Natural killer cell (primary cell): ENCODE results near the gene L1TD1. TPM values are rescaled to one million over a fixed set of nuclear protein-coding genes. Genes with fewer than 3 reads are reported as not detected.
"Not testable (repeated sequence)": the region's sequence is repeated elsewhere in the genome, so short reads cannot be mapped to it uniquely, and the experiment has no call there.

Experiments
- ATAC-seq, 3 donors: fragments of 150-1000 bp in 2 of 3; fragments of 200-7000 bp in 1 of 3; cut with Tn5 transposase; 1 replicate in 1 of 3; 2 replicates in 2 of 3; pipeline ENCODE4 v1.10.0; 2021; ENCODE audit warnings: mild to moderate bottlenecking in 2 of 3, moderate library complexity in 2 of 3
- DNase-seq, 2 donors: peaks; one replicate each; pipeline versions ENCODE4 v3.0.0 to v3.0.0-alpha.2; 2013 to 2021; ENCODE audit warnings: mixed read lengths in 1 of 2
- H3K27ac ChIP-seq: one replicate; pipeline ENCODE4 v1.5.1; 2013; ENCODE audit warnings: mild to moderate bottlenecking, low read length
- H3K27me3 ChIP-seq: one replicate; pipeline ENCODE4 v1.6.1; 2013; ENCODE audit warnings: low read length; ENCODE audit not compliant: control insufficient read depth, insufficient read depth
- H3K36me3 ChIP-seq: one replicate; pipeline ENCODE4 v1.6.1; 2013; ENCODE audit warnings: low read length; ENCODE audit not compliant: control insufficient read depth, insufficient read depth
- H3K4me1 ChIP-seq: one replicate; pipeline ENCODE4 v1.6.1; 2013; ENCODE audit warnings: low read length; ENCODE audit not compliant: control insufficient read depth, insufficient read depth
- H3K4me3 ChIP-seq: one replicate; pipeline ENCODE4 v1.5.1; 2013; ENCODE audit warnings: low read length
- H3K9me3 ChIP-seq: one replicate; pipeline ENCODE4 v1.6.1; 2013; ENCODE audit warnings: low read length; ENCODE audit not compliant: control insufficient read depth, insufficient read depth
- H3K27ac Mint-ChIP-seq, 2 donors: one replicate each; pipeline ENCODE4 v1.8.0; 2022; ENCODE audit warnings: mild to moderate bottlenecking in 2 of 2, mixed read lengths in 2 of 2, moderate library complexity in 1 of 2
- H3K27me3 Mint-ChIP-seq, 2 donors: one replicate each; pipeline ENCODE4 v1.8.0; 2022; ENCODE audit warnings: low read depth in 2 of 2, mixed read lengths in 2 of 2
- H3K36me3 Mint-ChIP-seq: one replicate; pipeline ENCODE4 v1.8.0; 2022; ENCODE audit warnings: mixed read lengths
- H3K4me1 Mint-ChIP-seq, 2 donors: one replicate each; pipeline ENCODE4 v1.8.0; 2022; ENCODE audit warnings: mixed read lengths in 2 of 2
- H3K4me3 Mint-ChIP-seq: one replicate; pipeline ENCODE4 v1.8.0; 2022; ENCODE audit warnings: mild to moderate bottlenecking, moderate library complexity, mixed read lengths
- H3K9me3 Mint-ChIP-seq, 2 donors: one replicate each; pipeline ENCODE4 v1.8.0; 2022; ENCODE audit warnings: mixed read lengths in 2 of 2
- WGBS: methylation state at CpG from one replicate; pipeline ENCODE4 v1.1.7; 2013; ENCODE audit warnings: missing lambda C conversion rate; ENCODE audit not compliant: insufficient coverage; 5-methylcytosine and 5-hydroxymethylcytosine counted together
- intact Hi-C: fragments of 100-400 bp; cut with micrococcal nuclease; formaldehyde crosslinking; loops from one replicate; pipeline ENCODE4 v1.14.2; 2022
- total RNA-seq, 4 donors: library from RNA; stranded (reverse); fragments of 120-200 nt in 1 of 4; gene quantifications; one replicate each; pipeline versions ENCODE4 v1.2.3 to v1.2.4, GENCODE V29; 2013 to 2022
- TF ChIP-seq, protein P1 (sequence below): fragments of 200-600 bp; IDR thresholded peaks from one replicate; pipeline ENCODE4 v1.8.0; 2022; ENCODE audit warnings: antibody characterized with exemption

The L1TD1 gene, protein sequence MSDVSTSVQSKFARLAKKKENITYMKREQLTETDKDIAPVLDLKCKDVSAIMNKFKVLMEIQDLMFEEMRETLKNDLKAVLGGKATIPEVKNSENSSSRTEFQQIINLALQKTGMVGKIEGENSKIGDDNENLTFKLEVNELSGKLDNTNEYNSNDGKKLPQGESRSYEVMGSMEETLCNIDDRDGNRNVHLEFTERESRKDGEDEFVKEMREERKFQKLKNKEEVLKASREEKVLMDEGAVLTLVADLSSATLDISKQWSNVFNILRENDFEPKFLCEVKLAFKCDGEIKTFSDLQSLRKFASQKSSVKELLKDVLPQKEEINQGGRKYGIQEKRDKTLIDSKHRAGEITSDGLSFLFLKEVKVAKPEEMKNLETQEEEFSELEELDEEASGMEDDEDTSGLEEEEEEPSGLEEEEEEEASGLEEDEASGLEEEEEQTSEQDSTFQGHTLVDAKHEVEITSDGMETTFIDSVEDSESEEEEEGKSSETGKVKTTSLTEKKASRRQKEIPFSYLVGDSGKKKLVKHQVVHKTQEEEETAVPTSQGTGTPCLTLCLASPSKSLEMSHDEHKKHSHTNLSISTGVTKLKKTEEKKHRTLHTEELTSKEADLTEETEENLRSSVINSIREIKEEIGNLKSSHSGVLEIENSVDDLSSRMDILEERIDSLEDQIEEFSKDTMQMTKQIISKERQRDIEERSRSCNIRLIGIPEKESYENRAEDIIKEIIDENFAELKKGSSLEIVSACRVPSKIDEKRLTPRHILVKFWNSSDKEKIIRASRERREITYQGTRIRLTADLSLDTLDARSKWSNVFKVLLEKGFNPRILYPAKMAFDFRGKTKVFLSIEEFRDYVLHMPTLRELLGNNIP
- total RNA-seq: under 1 TPM in 1 of 3 donors, not detected in 2; 0.35 TPM
- 0.09 TPM for total RNA-seq (2013)

DNA sequence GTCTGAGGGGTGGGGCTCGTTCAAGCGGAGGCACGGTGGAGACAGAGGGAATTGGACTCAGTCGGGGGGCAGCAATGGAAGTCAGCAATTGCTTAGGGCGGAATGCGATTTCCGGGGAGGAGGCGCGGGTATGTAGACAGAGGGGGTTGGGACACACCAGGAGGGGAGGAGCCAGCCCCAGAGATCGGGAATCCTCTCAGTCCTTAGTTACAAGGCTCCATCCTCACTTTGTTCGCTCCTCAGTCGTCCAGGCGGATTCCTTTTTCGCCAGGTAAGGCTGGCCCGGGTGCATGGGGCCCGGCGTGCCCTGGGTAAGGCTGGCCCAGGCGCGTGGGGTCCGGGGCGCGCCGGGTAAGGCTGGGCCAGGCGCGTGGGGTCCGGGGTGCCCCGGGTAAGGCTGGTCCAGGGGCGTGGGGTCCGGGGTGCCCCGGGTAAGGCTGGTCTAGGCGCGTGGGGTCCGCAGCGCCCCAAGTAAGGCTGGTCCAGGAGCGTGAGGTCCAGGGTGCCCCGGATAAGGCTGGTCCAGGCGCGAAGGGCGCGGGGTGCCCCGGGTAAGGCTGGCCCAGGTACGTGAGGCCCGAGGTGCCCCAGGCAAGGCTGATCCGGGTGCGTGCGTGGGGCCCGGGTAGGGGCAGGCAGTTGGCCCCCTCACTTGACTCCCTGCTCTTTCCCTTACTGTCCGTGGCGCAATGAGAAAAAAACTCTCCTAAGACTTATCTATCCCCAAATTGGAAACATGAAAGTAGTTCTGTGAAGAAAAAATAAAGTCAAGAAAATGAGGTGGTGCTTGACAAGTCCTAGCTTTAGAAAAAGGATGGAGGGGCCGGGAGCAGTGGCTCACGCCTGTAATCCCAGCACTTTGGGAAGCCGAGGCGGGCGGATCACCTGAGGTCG, at the start of gene L1TD1:
L1TD1 (plus strand) TSS at position 199 of the 894 bp plus-strand sequence. CDS start 11,780 bp downstream, outside the sequence.
- peaks cover 0 to 6% of the 10 kb centered on the region in 2 donors for H3K4me1 Mint-ChIP-seq
- Histone ChIP-seq H3K27me3 (peaks cover 3% of the 10 kb centered on the region), H3K4me3 (no peak within 1 kb of the TSS), H3K36me3 (no peaks in the 10 kb centered on the region), H3K27ac (no peak within 1 kb of the TSS), H3K9me3 (no peaks in the 10 kb centered on the region), H3K4me1 (no peaks in the 10 kb centered on the region)
- H3K27me3 Mint-ChIP-seq: peaks cover 25% of the 10 kb centered on the region in 2 donors
- DNase-seq: no peak
- H3K4me3 Mint-ChIP-seq: no peak within 1 kb of the TSS
- no peaks in the 10 kb centered on the region for H3K9me3 Mint-ChIP-seq
- ATAC-seq: no peak
- intact Hi-C loops: no loop called here
- WGBS: 16% methylated on average over 53 of the region's 55 CpGs
- H3K36me3 Mint-ChIP-seq: no peaks in the 10 kb centered on the region
- TF ChIP-seq, protein P1, sequence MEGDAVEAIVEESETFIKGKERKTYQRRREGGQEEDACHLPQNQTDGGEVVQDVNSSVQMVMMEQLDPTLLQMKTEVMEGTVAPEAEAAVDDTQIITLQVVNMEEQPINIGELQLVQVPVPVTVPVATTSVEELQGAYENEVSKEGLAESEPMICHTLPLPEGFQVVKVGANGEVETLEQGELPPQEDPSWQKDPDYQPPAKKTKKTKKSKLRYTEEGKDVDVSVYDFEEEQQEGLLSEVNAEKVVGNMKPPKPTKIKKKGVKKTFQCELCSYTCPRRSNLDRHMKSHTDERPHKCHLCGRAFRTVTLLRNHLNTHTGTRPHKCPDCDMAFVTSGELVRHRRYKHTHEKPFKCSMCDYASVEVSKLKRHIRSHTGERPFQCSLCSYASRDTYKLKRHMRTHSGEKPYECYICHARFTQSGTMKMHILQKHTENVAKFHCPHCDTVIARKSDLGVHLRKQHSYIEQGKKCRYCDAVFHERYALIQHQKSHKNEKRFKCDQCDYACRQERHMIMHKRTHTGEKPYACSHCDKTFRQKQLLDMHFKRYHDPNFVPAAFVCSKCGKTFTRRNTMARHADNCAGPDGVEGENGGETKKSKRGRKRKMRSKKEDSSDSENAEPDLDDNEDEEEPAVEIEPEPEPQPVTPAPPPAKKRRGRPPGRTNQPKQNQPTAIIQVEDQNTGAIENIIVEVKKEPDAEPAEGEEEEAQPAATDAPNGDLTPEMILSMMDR: no peak
- H3K27ac Mint-ChIP-seq: no peak within 1 kb of the TSS

- Mint-ChIP-seq H3K27me3 (no peaks in the 10 kb centered on the region), H3K27ac (no peak overlapping the region), H3K36me3 (no peaks in the 10 kb centered on the region), H3K9me3 (no peaks in the 10 kb centered on the region), H3K4me3 (no peak overlapping the region), H3K4me1 (no peaks in the 10 kb centered on the region)
- Histone ChIP-seq H3K9me3 (no peaks in the 10 kb centered on the region), H3K4me3 (no peak overlapping the region), H3K27ac (no peak overlapping the region), H3K27me3 (no peaks in the 10 kb centered on the region), H3K4me1 (no peaks in the 10 kb centered on the region), H3K36me3 (no peaks in the 10 kb centered on the region)
- TF ChIP-seq, protein P1: no peak
- ATAC-seq: no peak
- no peak for DNase-seq
- intact Hi-C loops: no loop called here
- 82% methylated on average over 4 of the region's 6 CpGs for WGBS
These were observed 34.7 kb upstream of the L1TD1 start for GRCh38 chr1:62159940-62160348.

DNA sequence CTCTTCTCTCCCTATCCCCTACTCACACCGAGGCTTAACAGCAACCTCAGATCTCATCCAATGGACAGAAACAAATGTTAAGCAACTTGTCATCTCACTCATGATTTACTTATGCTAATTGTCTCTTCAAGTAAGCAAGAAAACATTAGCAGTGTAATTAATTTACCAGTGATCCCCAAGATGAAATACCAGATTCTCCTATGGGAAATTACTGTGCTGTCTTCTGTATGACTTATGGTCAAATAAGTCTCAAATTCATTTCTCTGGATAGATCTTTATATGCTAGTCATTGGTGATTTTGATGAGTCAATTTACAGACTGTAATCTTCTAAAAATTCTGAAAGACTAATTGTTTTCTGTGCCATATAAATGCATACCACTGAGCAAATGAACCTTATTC, 32.9 kb upstream of the L1TD1 start:
- H3K9me3 Mint-ChIP-seq: no peaks in the 10 kb centered on the region
- H3K27ac ChIP-seq: no peak overlapping the region
- no peak for DNase-seq
- no peak for ATAC-seq
- no peaks in the 10 kb centered on the region for H3K4me1 ChIP-seq
- WGBS: 83% methylated on average over 1 of the region's 1 CpG
- no peaks in the 10 kb centered on the region for H3K4me1 Mint-ChIP-seq
- TF ChIP-seq, protein P1: no peak
- no peak overlapping the region for H3K4me3 ChIP-seq
- no peaks in the 10 kb centered on the region for H3K27me3 ChIP-seq
- intact Hi-C loops: no loop called here
- no peaks in the 10 kb centered on the region for H3K27me3 Mint-ChIP-seq
- H3K27ac Mint-ChIP-seq: no peak overlapping the region
- no peaks in the 10 kb centered on the region for H3K36me3 Mint-ChIP-seq
- no peak overlapping the region for H3K4me3 Mint-ChIP-seq
- no peaks in the 10 kb centered on the region for H3K36me3 ChIP-seq
- no peaks in the 10 kb centered on the region for H3K9me3 ChIP-seq

GRCh38 chr1:62170380-62170779, 24.3 kb upstream of the L1TD1 start:
- H3K4me1 ChIP-seq, H3K9me3 ChIP-seq, H3K4me3 ChIP-seq, H3K27ac Mint-ChIP-seq, DNase-seq, H3K27ac ChIP-seq, H3K36me3 ChIP-seq, H3K4me3 Mint-ChIP-seq, H3K27me3 ChIP-seq, H3K36me3 Mint-ChIP-seq, H3K9me3 Mint-ChIP-seq, ATAC-seq, intact Hi-C loops, H3K4me1 Mint-ChIP-seq, H3K27me3 Mint-ChIP-seq: not testable (repeated sequence)
- 89% methylated on average over 10 of the region's 10 CpGs for WGBS
